ENCODE results near the gene HOXD13.

HOXD13 gene

DNA sequence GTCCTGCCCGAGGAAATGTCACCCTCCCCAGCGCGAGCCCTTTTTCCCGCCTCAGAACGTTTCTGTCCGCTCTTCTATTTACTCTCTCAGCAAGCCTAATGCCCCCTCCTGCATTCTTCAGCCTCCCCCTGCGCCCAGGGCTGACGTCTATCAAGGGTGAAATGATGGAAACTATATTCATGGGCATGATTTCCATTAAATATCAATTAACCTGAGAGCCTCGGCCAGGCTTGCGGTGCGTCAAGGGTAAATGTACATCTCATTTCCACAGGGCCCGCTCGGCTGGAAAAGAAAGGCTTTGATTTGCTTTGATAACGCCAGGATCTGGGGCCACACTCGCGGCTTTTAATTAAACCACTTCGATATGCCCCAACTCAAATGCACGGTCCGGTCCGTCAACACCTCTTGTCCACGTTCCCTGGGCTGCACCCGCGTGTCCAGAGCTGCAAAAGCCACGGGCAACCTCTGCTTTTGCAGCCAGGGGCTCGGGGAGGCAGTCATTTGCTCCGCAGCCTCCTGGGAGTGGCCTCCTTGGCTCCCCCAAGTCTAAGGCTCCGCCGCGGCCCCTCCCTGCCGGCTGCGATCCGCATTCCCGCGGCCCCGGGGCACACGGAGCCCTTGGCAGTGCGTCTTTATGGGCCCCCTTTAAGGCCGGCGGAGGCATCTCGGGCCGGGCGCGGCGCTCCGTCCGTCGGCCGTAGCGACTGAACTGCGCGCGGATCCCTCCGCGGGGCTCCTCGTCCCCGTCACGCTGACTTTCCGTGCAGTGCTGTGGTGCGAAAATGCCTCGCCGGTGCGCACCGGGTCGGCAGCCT lies 36.7 kb downstream of the HOXD13 start, which contains the start of gene HOXD8:
Gene HOXD8 (plus strand): TSS at position 724 of the 815 bp plus-strand sequence. CDS start 662 bp downstream, outside the sequence.
- peak; percentile 60 for FAIRE-seq
- no peak for DNase-seq (ENCODE audit: insufficient read length, low spot score)

GRCh38 chr2:176129813-176130146 lies 37.3 kb downstream of the HOXD13 start:
- FAIRE-seq: no peak
- no peak for DNase-seq (ENCODE audit: insufficient read length, low spot score)

GRCh38 chr2:176130147-176130956 lies 37.8 kb downstream of the HOXD13 start:
- DNase-seq (ENCODE audit: insufficient read length, low spot score) (no peak), FAIRE-seq (peak; percentile 72)

DNA sequence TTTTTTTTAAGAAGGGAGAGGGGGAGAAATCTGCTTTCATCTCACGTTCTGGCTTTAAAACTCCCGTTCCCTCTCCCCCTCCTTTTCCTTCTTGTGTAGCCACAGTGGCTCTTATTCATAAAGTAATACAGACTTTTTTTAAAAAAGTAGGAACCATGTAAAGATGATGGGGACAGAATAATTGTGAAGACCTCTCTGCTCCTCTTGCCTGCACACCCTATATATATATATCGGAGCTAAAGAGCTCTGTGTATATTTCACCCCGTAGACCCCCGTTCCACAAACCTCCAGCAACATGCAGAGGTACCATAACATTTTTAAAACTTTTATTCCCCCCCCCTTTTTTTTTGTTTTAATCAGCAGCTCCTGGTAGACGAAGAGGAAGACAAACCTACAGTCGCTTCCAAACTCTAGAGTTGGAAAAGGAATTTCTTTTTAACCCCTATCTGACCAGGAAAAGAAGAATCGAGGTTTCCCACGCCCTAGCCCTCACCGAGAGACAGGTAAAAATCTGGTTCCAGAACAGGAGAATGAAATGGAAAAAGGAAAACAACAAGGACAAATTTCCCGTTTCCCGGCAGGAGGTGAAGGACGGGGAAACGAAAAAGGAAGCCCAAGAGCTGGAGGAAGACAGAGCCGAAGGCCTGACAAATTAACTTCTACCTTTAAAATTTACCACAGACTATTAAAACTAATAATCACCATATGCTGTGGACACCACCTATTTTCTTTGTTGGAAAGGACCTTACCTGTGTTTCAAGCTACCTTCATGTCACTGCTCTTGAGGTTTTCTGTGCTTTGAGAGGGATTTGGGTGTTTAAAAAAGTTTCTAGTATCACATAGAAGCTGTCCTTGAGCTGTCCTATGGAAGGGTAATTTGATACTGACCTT lies 38.7 kb downstream of the HOXD13 start:
- DNase-seq (ENCODE audit: insufficient read length, low spot score) (no peak), FAIRE-seq (no peak)

DNA sequence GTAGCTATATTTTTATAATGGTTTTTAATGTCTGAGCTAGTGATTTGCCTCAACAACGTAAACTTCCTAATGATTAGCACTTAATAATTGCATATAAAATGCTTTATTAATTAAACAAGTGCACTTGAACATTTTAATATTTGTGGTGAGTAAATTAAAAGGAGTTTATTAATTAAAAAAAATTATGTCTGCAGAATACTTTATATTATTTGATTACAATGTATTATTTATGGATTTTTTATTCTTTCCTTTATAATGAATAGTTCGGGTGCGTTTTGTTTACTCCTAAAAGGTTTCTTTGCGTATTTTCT lies 39.3 kb downstream of the HOXD13 start:
- DNase-seq (ENCODE audit: insufficient read length, low spot score) (no peak), FAIRE-seq (no peak)

DNA sequence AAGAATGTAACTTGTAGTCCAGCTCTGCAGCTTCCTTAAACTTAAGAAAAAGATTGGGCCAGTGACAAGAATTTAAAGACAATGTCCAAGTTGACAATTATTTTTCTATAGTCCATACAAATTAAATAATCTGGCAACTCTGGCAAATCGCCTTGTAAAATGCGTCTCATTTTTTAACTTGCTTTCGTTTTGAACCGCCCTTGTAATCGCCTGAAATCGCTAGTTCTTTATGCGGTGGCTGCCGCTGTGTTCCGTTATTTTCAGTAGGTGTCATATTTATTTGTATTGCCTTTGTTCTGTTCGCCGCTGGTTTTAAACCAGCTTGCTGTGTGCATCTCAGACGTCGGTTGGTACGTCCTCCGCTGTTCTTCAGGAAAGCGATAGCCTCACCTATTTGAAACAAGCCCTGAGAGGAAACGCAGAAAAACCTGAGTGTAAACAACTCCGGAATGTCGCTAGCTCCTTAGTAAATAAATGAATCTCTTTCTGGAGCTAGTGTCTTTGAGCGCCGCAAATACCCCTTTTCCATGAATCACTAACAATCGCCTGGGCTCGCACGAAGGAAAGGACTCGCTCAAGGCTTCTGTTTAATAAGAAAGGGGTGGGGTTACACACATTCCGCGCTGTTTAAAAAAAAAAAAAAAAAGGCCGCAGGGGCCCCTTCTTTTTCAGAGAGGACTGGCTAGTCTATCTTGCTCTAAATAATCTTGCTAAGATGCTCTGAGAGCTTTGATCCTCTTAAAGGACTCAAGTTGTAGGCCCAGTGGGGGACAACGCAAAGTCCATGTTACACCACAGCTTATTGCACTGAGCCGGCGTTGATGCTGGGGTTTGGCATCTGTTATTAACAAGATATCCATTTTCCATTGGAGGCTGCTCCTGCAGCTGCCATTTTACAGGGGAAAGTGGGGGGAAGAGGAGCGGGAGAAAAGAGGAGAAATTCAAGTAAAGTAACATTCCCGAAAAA lies 40.0 kb downstream of the HOXD13 start:
- no peak for DNase-seq (ENCODE audit: insufficient read length, low spot score)
- FAIRE-seq: peak; percentile 9

DNA sequence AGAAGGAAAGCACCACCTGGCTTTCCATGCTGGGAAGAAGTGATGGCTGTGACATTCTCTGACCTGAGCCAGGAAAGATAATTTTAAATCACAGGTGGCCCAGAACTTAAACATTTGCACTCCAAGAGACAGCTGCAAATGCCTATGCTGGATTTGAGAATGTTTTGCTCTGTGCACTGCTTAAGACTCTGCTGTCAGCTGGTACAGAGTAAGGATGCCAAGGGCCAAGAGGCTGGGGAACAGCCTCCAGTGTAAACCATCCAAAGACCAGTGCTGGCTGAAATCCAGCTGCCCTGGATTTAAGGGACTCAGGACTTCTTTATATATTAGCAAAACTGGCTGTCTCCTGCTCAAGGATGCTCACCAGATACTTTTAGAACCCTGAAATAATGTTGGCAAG lies 40.9 kb downstream of the HOXD13 start:
- no peak for FAIRE-seq
- DNase-seq (ENCODE audit: insufficient read length, low spot score): no peak

- no peak for DNase-seq (ENCODE audit: insufficient read length, low spot score)
- FAIRE-seq: no peak
Measured at GRCh38 chr2:176134035-176134434, 41.5 kb downstream of the HOXD13 start.

DNA sequence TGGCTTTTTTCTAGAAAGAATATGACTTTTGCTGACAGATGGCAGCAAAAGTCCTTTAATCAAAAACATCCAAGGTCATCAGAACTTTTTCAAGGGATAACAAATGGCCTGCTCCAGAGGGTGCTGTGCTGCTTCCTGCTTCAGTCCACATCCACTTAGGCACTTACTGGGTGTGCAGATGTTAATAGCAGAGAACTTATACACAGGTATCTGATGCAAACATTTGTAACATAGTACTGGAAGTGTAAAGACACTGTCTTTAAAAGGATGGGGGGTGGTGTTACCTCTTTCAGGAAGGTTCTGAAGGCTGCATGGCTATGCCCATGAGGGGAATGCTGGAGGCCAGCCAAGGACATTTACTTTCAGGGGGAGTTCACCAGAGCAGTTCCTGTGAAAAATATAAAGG lies 42.5 kb downstream of the HOXD13 start:
- DNase-seq (ENCODE audit: insufficient read length, low spot score) (peak; percentile 26), FAIRE-seq (no peak)

DNA sequence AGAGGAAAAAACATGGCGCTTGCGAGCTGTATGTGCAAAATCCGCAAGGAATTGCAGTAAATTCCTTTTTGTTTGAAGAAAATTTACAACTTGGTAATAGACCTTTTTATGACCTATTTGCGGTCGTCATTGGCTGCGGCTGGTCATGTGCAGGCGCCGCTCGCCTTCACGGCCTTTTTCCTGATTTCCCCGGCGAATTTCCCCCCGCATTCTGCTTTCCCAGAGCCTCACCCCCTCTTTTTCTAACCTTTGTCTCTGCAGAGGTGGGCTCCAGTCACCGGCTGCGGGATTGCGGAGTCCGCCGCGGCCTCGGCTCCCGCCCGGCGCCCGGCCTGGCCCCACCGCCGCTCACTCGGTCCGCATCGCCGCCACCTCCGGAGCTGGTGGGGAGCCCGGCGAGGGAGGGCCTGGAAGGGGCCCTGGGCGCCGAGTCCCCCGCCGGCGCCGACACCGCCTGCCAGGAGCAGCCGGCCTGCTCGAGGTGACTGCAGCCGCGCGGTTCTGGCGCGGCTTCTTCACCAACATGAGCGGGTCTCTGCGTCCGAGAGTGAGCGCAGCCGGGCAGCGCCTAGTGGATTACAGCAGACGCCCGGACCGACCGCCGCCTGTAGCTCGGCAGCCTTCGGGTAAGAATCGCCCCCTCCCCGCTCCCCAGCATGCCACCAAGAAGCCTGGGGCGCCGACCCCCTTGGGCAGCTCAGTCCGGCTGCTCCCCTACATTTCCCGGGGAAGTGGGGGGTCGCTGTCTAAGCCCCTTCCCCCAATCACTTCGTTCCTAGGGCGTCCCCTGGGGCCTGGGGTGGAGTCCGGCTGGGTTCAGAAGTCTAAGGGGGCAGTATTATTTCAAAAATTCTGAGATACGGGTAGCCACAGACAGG lies 44.1 kb downstream of the HOXD13 start:
- DNase-seq (ENCODE audit: insufficient read length, low spot score) (peak; percentile 45), FAIRE-seq (no peak)

DNA sequence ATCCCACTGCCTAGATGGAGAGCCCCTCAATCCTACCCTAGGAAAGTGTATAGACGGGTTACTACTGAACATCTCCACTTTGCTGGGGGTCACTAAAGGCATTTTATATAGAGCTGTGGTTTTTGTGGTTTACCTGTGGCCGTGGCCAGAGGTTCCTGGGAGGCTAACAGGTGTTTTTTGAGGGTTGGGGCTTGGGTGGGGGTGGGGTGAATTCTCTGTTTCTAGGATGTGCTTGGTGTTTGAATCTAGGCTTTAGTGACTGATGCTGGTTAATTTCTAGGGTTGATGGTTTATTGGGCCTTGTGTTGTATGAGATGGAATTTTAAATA lies 44.7 kb downstream of the HOXD13 start:
- FAIRE-seq: no peak

DNA sequence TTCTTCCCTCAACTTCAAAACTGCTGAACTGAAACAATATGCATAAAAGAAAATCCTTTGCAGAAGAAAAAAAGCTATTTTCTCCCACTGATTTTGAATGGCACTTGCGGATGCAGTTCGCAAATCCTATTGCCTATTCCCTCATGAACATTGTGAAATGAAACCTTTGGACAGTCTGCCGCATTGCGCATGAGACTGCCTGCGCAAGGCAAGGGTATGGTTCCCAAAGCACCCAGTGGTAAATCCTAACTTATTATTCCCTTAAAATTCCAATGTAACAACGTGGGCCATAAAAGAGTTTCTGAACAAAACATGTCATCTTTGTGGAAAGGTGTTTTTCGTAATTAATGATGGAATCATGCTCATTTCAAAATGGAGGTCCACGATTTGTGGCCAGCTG lies 45.4 kb downstream of the HOXD13 start:
- DNase-seq (ENCODE audit: insufficient read length, low spot score): no peak
- no peak for FAIRE-seq

More for the DNA sequence above, 44.7 kb downstream of the HOXD13 start:
- no peak for DNase-seq (ENCODE audit: insufficient read length, low spot score)

DNA sequence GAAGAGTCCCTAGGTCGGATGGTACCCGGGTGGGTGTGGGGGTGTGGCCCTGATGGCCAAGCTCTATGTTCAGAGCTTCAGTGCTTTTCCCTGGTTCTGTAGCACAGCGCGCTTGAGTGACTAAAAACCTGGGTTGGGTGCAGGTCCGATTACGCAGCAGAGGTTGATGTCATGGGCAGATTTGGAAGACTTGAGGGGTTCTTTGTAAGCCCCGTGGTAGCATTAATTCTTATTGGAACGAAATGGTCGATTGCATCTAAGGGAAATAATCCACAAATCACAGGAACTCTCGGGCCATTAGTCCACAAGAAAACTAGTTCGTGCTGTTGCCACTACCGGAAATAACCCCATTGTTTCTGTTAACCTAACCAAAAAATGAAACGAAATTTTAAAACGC lies 46.0 kb downstream of the HOXD13 start:
- no peak for DNase-seq (ENCODE audit: insufficient read length, low spot score)

DNA sequence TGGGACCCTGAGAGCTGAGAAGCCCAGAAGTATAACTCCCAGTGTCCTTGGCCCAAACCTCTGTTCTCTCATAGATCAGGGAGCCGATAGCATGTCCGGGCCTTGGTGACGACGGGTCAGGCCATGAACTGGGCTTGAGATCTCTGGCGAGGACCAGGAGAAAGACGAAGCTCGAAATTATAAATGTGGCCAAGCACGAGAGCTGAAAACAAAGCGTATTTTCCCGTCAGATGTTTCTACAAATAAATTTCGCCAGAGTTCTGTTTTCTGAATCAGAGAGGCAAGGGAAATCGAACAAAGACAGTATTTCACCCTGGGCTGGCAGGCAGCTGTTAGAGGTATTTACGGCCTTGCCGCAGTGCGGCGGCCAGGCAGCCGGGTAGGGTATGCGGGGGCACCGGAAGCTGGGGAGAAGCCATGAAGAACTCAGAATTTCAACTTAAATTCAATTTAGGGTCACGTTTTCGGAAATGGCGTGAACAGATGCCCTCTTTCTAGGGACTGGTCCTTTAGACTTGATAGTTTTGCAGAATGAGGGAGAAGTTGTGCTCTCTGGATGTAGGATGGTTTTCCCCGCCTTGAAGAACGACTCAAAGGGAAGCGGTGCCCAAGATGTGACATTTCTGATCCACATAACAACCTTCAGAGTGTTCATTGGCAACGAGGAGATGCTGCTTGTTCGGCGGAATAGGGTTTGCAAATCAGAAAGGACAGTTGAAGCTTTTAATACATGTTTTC lies 46.6 kb downstream of the HOXD13 start:
- DNase-seq (ENCODE audit: insufficient read length, low spot score): no peak
- peak; percentile 9 for FAIRE-seq

More for the DNA sequence above, 46.0 kb downstream of the HOXD13 start:
- no peak for FAIRE-seq

DNA sequence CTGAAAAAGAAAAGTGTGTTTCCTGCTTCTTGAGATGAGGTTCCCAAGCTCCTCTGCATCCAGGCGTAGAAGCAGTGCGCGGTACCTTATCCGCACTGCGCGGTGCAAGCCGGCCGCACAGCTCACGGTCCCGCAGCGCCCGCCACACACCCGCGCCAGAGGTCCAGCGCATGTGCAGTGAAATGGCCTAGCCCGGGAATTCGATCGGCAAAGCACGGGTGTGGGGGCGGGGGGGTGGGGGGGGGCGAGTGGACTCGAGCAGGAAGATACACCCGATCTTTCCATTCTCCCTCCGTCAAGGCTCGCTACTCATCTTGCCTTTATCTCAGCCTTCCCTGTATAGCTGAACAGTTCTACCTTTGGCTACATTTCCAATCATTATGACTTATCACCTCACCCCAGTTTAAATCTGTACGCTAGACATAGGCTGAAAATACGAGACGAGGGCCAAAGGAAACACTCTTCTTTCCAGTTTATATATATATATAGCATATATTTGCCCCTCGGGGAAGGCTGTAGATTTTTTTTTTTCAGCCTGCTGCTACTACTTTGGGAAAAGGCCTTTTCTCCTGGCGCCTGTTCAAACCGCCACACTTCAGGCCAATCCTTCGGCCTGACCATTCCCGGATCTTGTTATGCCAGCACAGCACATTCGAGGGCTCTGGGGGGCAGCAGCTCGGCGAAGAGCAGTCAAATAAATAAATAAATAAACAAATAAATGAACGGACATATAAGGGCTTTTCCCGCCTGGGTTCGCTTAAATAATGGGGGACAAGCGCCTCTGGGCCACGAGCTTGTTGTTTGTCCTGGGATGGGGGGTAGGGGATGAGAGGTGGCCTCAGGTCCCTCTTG lies 47.4 kb downstream of the HOXD13 start:
- no peak for DNase-seq (ENCODE audit: insufficient read length, low spot score)
- FAIRE-seq: no peak

DNA sequence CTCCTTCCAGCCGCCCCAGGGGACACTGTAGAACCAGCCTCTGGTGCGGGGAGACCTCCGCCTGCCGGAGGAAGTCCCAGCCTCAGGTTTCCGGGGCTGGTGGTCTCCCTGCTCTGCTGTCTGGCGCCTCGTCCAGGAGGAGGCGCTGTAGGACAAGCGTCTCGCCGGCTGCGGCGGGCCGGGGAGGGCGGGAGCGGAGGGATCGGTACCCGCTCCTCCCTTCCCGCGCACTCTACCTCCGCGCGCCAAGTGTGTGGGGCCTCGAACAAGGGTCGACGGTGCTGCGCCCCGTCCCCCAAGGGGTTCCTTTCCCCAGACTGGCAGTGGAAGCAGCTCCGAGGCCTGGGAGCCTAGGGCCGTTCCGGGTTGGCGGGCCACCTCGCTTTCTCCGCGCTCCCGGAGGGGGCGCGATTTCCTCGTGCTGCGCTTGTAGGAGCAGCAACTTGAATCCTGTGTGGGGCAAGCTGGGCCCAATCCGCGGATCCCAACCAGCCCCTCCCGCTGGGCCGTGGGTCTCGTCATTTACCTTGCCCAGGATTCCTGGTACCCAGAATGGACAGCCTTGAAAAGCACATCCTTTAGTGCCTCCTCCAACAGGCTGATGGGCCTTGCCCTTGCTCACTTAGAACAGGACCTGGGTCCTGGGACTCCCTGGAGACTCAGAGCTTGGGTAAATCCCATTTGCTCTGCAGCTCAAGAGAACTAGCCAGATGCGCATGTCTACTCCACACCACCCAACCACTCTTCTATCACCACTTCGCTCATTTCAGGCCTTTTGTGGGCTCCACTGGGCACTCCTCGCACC lies 48.2 kb downstream of the HOXD13 start:
- DNase-seq (ENCODE audit: insufficient read length, low spot score) (peak; percentile 81), FAIRE-seq (peak; percentile 79)

- DNase-seq (ENCODE audit: insufficient read length, low spot score) (no peak), FAIRE-seq (no peak)
Measured at GRCh38 chr2:176142281-176142680, 49.8 kb downstream of the HOXD13 start.

Measured in HTR-8/SVneo (cell line).